CD8-positive, alpha-beta memory T cell (primary cell): ENCODE measurements around the gene PODN. TPM values are rescaled to one million over a fixed set of nuclear protein-coding genes. Genes with fewer than 3 reads are reported as not detected.
A peak's percentile ranks its signal among the peaks of the same experiment; 100 is the strongest.

Experiments
- CTCF ChIA-PET: fragments of 350-600 bp; sonication (Branson Sonifier 250); formaldehyde crosslinking; loops from one replicate; lab custom pipeline; 2021; ENCODE audit warnings: antibody characterized with exemption; lab: Charles Lee
- POLR2A ChIA-PET: fragments of 350-600 bp; sonication (Branson Sonifier 250); formaldehyde crosslinking; loops from one replicate; lab custom pipeline; 2021; ENCODE audit warnings: antibody characterized with exemption; lab: Charles Lee
- DNase-seq, 5 donors: peaks; one replicate each; pipeline versions ENCODE4 v3.0.0 to v3.0.0-alpha.2; 2020 to 2022; ENCODE audit warnings: mixed read lengths in 1 of 5
- H3K27ac ChIP-seq: one replicate; pipeline ENCODE4 v1.7.0; 2013; ENCODE audit warnings: low read depth, mild to moderate bottlenecking, low read length, moderate library complexity
- H3K27me3 ChIP-seq: 2 replicates; pipeline ENCODE4 v1.7.0; 2013; ENCODE audit warnings: low read length, mild to moderate bottlenecking; ENCODE audit not compliant: insufficient read depth, poor library complexity, severe bottlenecking
- H3K36me3 ChIP-seq: 2 replicates; pipeline ENCODE4 v1.7.0; 2013; ENCODE audit warnings: mild to moderate bottlenecking, low read length, moderate library complexity; ENCODE audit not compliant: insufficient read depth
- H3K4me1 ChIP-seq: 2 replicates; pipeline ENCODE4 v1.7.0; 2013; ENCODE audit warnings: mild to moderate bottlenecking, low read length, moderate library complexity; ENCODE audit not compliant: insufficient read depth
- H3K4me3 ChIP-seq: 2 replicates; pipeline ENCODE4 v1.7.0; 2013; ENCODE audit warnings: mild to moderate bottlenecking, low read length
- H3K9me3 ChIP-seq: 2 replicates; pipeline ENCODE4 v1.7.0; 2013; ENCODE audit warnings: mild to moderate bottlenecking, low read length
- H3K27ac Mint-ChIP-seq, 8 donors: one replicate each; pipeline ENCODE4 v1.8.0; 2020 to 2021; ENCODE audit warnings: mixed read lengths in 8 of 8, mild to moderate bottlenecking in 6 of 8, inconsistent platforms in 3 of 8, moderate library complexity in 3 of 8
- H3K27me3 Mint-ChIP-seq, 2 donors: one replicate each; pipeline ENCODE4 v1.8.0; 2020 to 2021; ENCODE audit warnings: mixed read lengths in 2 of 2, mild to moderate bottlenecking in 1 of 2, moderate library complexity in 1 of 2
- H3K36me3 Mint-ChIP-seq, 3 donors: one replicate each; pipeline ENCODE4 v1.8.0; 2020 to 2021; ENCODE audit warnings: mixed read lengths in 3 of 3, inconsistent platforms in 1 of 3, mild to moderate bottlenecking in 1 of 3
- H3K4me1 Mint-ChIP-seq, 3 donors: one replicate each; pipeline ENCODE4 v1.8.0; 2020 to 2021; ENCODE audit warnings: mixed read lengths in 3 of 3, inconsistent platforms in 1 of 3, mild to moderate bottlenecking in 1 of 3
- H3K4me3 Mint-ChIP-seq, 7 donors: one replicate each; pipeline ENCODE4 v1.8.0; 2020 to 2021; ENCODE audit warnings: mixed read lengths in 7 of 7, mild to moderate bottlenecking in 6 of 7, moderate library complexity in 4 of 7, inconsistent platforms in 2 of 7
- H3K9me3 Mint-ChIP-seq, 5 donors: one replicate each; pipeline ENCODE4 v1.8.0; 2020 to 2022; ENCODE audit warnings: mixed read lengths in 5 of 5, mild to moderate bottlenecking in 3 of 5, moderate library complexity in 2 of 5, inconsistent platforms in 1 of 5
- polyA plus RNA-seq: library from polyadenylated mRNA; unstranded; fragments of 300-500 nt; fragmentation: Illumina TruSeq; gene quantifications from one replicate; pipeline ENCODE4 v1.2.3, GENCODE V29; 2021
- total RNA-seq, 2 experiments: library from RNA; stranded (reverse); gene quantifications; one replicate each; pipeline ENCODE4 v1.2.3, GENCODE V29; 2021

Gene PODN
- total and polyA plus RNA-seq, 3 experiments from 2014 or later: 0.53 TPM; not detected in 2

- Mint-ChIP-seq H3K27me3 (peaks cover 0 to 4% of the 10 kb centered on the region in 2 donors), H3K4me1 (peaks cover 10 to 11% (median 10%) of the 10 kb centered on the region in 3 donors)
- no peak overlapping the region for H3K4me3 ChIP-seq
Observed at GRCh38 chr1:53112271-53112774, 50.3 kb downstream of the PODN start.

GRCh38 chr1:53112861-53113260 lies 50.8 kb downstream of the PODN start:
- no peak for DNase-seq
- Histone ChIP-seq H3K4me1 (no peaks in the 10 kb centered on the region), H3K9me3 (no peaks in the 10 kb centered on the region), H3K4me3 (no peak overlapping the region), H3K36me3 (no peaks in the 10 kb centered on the region), H3K27me3 (no peaks in the 10 kb centered on the region), H3K27ac (no peak overlapping the region)
- Mint-ChIP-seq H3K9me3 (no peaks in the 10 kb centered on the region), H3K27me3 (peaks cover 0 to 4% of the 10 kb centered on the region in 2 donors), H3K36me3 (no peaks in the 10 kb centered on the region), H3K27ac (no peak overlapping the region), H3K4me1 (peaks cover 4 to 7% (median 5%) of the 10 kb centered on the region in 3 donors), H3K4me3 (no peak overlapping the region)
- ChIA-PET POLR2A (no interaction called here), CTCF (no interaction called here)

More at GRCh38 chr1:53112271-53112774, 50.3 kb downstream of the PODN start:
- peak overlapping the region in 1 of 7 donors; percentile 41 for H3K4me3 Mint-ChIP-seq
- no peak for DNase-seq
- no peaks in the 10 kb centered on the region for H3K9me3 Mint-ChIP-seq
- Histone ChIP-seq H3K9me3 (no peaks in the 10 kb centered on the region), H3K4me1 (peaks cover 4% of the 10 kb centered on the region), H3K27me3 (no peaks in the 10 kb centered on the region), H3K36me3 (no peaks in the 10 kb centered on the region), H3K27ac (no peak overlapping the region)
- H3K27ac Mint-ChIP-seq: peak overlapping the region in 2 of 8 donors; percentile 10 to 17
- ChIA-PET POLR2A (no interaction called here), CTCF (no interaction called here)
- H3K36me3 Mint-ChIP-seq: no peaks in the 10 kb centered on the region

- Mint-ChIP-seq H3K4me1 (peaks cover 0 to 3% (median 0%) of the 10 kb centered on the region in 3 donors), H3K9me3 (no peaks in the 10 kb centered on the region)
Observed at GRCh38 chr1:53114090-53114489, 52.1 kb downstream of the PODN start.

GRCh38 chr1:53114581-53115400 lies 52.8 kb downstream of the PODN start:
- Mint-ChIP-seq H3K4me3 (no peak overlapping the region), H3K27ac (no peak overlapping the region), H3K36me3 (no peaks in the 10 kb centered on the region), H3K9me3 (no peaks in the 10 kb centered on the region), H3K27me3 (peaks cover 0 to 4% of the 10 kb centered on the region in 2 donors), H3K4me1 (peaks cover 0 to 3% (median 0%) of the 10 kb centered on the region in 3 donors)
- ChIA-PET POLR2A (no interaction called here), CTCF (no interaction called here)
- Histone ChIP-seq H3K36me3 (no peaks in the 10 kb centered on the region), H3K9me3 (no peaks in the 10 kb centered on the region), H3K27ac (no peak overlapping the region), H3K27me3 (no peaks in the 10 kb centered on the region), H3K4me3 (no peak overlapping the region), H3K4me1 (no peaks in the 10 kb centered on the region)
- DNase-seq: no peak

More at GRCh38 chr1:53114090-53114489, 52.1 kb downstream of the PODN start:
- H3K27ac Mint-ChIP-seq: no peak overlapping the region
- ChIA-PET POLR2A (no interaction called here), CTCF (no interaction called here)
- Histone ChIP-seq H3K27ac (no peak overlapping the region), H3K9me3 (no peaks in the 10 kb centered on the region), H3K4me1 (no peaks in the 10 kb centered on the region), H3K36me3 (no peaks in the 10 kb centered on the region), H3K4me3 (no peak overlapping the region), H3K27me3 (no peaks in the 10 kb centered on the region)
- DNase-seq: no peak
- H3K27me3 Mint-ChIP-seq: peaks cover 0 to 3% of the 10 kb centered on the region in 2 donors
- H3K36me3 Mint-ChIP-seq: no peaks in the 10 kb centered on the region
- H3K4me3 Mint-ChIP-seq: no peak overlapping the region

DNA sequence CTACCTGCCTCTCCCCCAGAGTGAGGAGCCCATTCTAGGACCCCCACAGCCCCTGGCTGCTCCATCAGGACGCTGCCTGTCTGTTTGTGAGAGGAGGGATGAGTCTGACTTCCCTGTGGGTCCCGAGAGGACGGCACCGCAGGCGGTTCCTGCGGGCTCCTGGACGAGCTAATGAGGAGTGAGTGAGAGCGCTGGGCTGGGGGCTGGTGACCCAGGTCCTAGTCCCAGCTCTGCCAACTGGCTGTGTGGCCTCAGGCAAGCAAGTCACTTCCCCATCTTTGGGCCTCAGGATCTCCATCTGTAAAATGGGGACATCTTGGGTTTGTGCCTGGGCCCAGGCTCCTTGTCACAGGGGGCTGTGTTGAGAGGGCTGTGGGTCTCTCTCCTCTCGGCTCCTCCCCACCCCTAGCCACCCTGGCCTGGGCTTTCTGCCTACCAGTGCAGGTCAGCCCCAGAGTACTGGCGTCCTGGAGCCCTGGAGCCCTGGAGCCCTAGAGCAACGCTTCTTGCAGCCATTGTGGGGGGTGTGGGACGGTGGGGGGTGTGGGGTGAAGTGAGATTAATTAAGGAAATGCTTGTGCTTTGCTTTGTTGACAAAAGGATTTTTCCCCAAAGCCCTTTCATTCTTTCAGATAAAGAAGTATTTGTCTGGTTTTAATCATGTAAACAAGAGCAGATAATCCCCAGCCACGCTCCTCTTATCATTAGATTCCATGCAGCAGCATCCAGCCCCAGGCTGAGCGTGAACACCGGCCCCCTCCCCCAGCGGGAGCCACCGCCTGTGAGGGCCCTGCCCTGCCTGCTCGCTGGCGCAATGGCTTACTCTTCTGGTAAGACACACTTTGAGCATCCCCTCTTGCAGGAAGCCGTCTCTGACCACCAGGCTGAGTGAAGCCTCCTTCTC lies 53.6 kb downstream of the PODN start:
- H3K27me3 ChIP-seq: no peaks in the 10 kb centered on the region
- peaks cover 0 to 2% (median 0%) of the 10 kb centered on the region in 3 donors for H3K4me1 Mint-ChIP-seq
- H3K27ac Mint-ChIP-seq: peak overlapping the region in 1 of 8 donors; percentile 93
- no peaks in the 10 kb centered on the region for H3K4me1 ChIP-seq
- H3K36me3 Mint-ChIP-seq: no peaks in the 10 kb centered on the region
- ChIA-PET POLR2A (no interaction called here), CTCF (no interaction called here)
- no peak overlapping the region for H3K4me3 Mint-ChIP-seq
- H3K27me3 Mint-ChIP-seq: peaks cover 0 to 5% of the 10 kb centered on the region in 2 donors
- H3K9me3 ChIP-seq: no peaks in the 10 kb centered on the region
- no peak overlapping the region for H3K27ac ChIP-seq
- H3K36me3 ChIP-seq: no peaks in the 10 kb centered on the region
- DNase-seq: no peak
- no peak overlapping the region for H3K4me3 ChIP-seq
- H3K9me3 Mint-ChIP-seq: no peaks in the 10 kb centered on the region

GRCh38 chr1:53116307-53116810 lies 54.3 kb downstream of the PODN start:
- H3K4me1 Mint-ChIP-seq: peaks cover 0 to 3% (median 2%) of the 10 kb centered on the region in 3 donors
- peak overlapping the region in 1 of 8 donors; percentile 93 for H3K27ac Mint-ChIP-seq
- Histone ChIP-seq H3K4me3 (no peak overlapping the region), H3K27ac (no peak overlapping the region), H3K9me3 (no peaks in the 10 kb centered on the region), H3K36me3 (no peaks in the 10 kb centered on the region), H3K27me3 (no peaks in the 10 kb centered on the region), H3K4me1 (no peaks in the 10 kb centered on the region)
- peaks cover 3 to 12% of the 10 kb centered on the region in 2 donors for H3K27me3 Mint-ChIP-seq
- H3K9me3 Mint-ChIP-seq: no peaks in the 10 kb centered on the region
- no peaks in the 10 kb centered on the region for H3K36me3 Mint-ChIP-seq
- POLR2A ChIA-PET: no interaction called here
- H3K4me3 Mint-ChIP-seq: no peak overlapping the region
- no peak for DNase-seq
- CTCF ChIA-PET: no interaction called here

GRCh38 chr1:53116933-53117600 lies 55.1 kb downstream of the PODN start:
- H3K9me3 ChIP-seq: no peaks in the 10 kb centered on the region
- CTCF ChIA-PET: no interaction called here
- no peak overlapping the region for H3K4me3 Mint-ChIP-seq
- no peak overlapping the region for H3K4me3 ChIP-seq
- no peak overlapping the region for H3K27ac Mint-ChIP-seq
- peaks cover 3 to 14% of the 10 kb centered on the region in 2 donors for H3K27me3 Mint-ChIP-seq
- H3K4me1 Mint-ChIP-seq: peaks cover 0 to 5% (median 3%) of the 10 kb centered on the region in 3 donors
- no peaks in the 10 kb centered on the region for H3K36me3 Mint-ChIP-seq
- H3K27ac ChIP-seq: no peak overlapping the region
- H3K27me3 ChIP-seq: no peaks in the 10 kb centered on the region
- no peaks in the 10 kb centered on the region for H3K4me1 ChIP-seq
- no peaks in the 10 kb centered on the region for H3K9me3 Mint-ChIP-seq
- H3K36me3 ChIP-seq: no peaks in the 10 kb centered on the region
- DNase-seq: no peak
- POLR2A ChIA-PET: no interaction called here
